A673 (cell line): Measurements from ENCODE around the gene EHD4.

ENCODE experiments used
- CTCF ChIP-seq: fragments of 300-800, 200-600 bp; sonication (generic); conservative IDR thresholded peaks from 2 replicates; pipeline ENCODE4 v1.5.1; 2017; ENCODE audit warnings: low read depth, mild to moderate bottlenecking, antibody characterized with exemption, low read length, moderate library complexity, mixed read lengths
- EZH2 ChIP-seq: fragments of 200-600 bp; sonication (generic); IDR thresholded peaks from 2 replicates; pipeline ENCODE4 v1.6.1; 2017; ENCODE audit warnings: borderline replicate concordance, low read depth, mild to moderate bottlenecking, mixed read lengths, antibody characterized with exemption, low read length; ENCODE audit not compliant: poor library complexity, severe bottlenecking

GRCh38 chr15:41905036-41905793 lies 67.1 kb downstream of the EHD4 start:
- no peak for TF ChIP-seq CTCF
- no peak for TF ChIP-seq EZH2
